IPS DF 4.7 (cell line): ENCODE data around the gene INSRR.

Experiments
- DNase-seq: peaks from one replicate; pipeline ENCODE4 v3.0.0-alpha.2; 2013; ENCODE audit warnings: low spot score; ENCODE audit errors: extremely low read depth

INSRR gene

GRCh38 chr1:156852418-156852874 is 6.5 kb downstream of the INSRR start:
- no peak for DNase-seq

GRCh38 chr1:156851779-156852417 is 7.0 kb downstream of the INSRR start:
- no peak for DNase-seq

- DNase-seq = no peak
Measured at GRCh38 chr1:156849151-156849496, 9.8 kb downstream of the INSRR start.

GRCh38 chr1:156848461-156849150 is 10.3 kb downstream of the INSRR start:
- no peak for DNase-seq

GRCh38 chr1:156847591-156848460 is 11.1 kb downstream of the INSRR start:
- DNase-seq = no peak

- DNase-seq = no peak
Measured at GRCh38 chr1:156846643-156847042, 12.3 kb downstream of the INSRR start.

GRCh38 chr1:156845953-156846545 is 12.9 kb downstream of the INSRR start:
- DNase-seq = no peak

GRCh38 chr1:156845055-156845952 is 13.6 kb downstream of the INSRR start:
- DNase-seq = no peak

GRCh38 chr1:156844638-156845037 is 14.3 kb downstream of the INSRR start:
- no peak for DNase-seq

- no peak for DNase-seq
Measured at GRCh38 chr1:156844102-156844501, 14.8 kb downstream of the INSRR start.

GRCh38 chr1:156842618-156843300 is 16.2 kb downstream of the INSRR start:
- DNase-seq = no peak

GRCh38 chr1:156841295-156841855 is 17.5 kb downstream of the INSRR start:
- DNase-seq = no peak

GRCh38 chr1:156840898-156841279 is 18.0 kb downstream of the INSRR start:
- DNase-seq = no peak

GRCh38 chr1:156840186-156840897 is 18.6 kb downstream of the INSRR start:
- DNase-seq = no peak

- no peak for DNase-seq
Measured at GRCh38 chr1:156839426-156840109, 19.3 kb downstream of the INSRR start.

GRCh38 chr1:156838972-156839371 is 19.9 kb downstream of the INSRR start:
- no peak for DNase-seq

GRCh38 chr1:156836892-156837291 is 22.0 kb downstream of the INSRR start:
- DNase-seq = no peak

GRCh38 chr1:156836041-156836654 is 22.8 kb downstream of the INSRR start:
- no peak for DNase-seq
